RWPE2 (cell line): ENCODE results near the gene ST8SIA2.

Experiments
- ATAC-seq: fragments of 200-7000 bp; cut with Tn5 transposase; 3 replicates; pipeline ENCODE4 v1.9.1; 2021; ENCODE audit warnings: low read depth
- DNase-seq: peaks from one replicate; pipeline ENCODE4 v3.0.0-alpha.2; 2020; ENCODE audit warnings: low spot score
- H3K27ac ChIP-seq: fragments of 450-650 bp; 2 replicates; pipeline ENCODE4 v1.5.1; 2017; ENCODE audit warnings: mild to moderate bottlenecking; ENCODE audit not compliant: poor library complexity, severe bottlenecking
- H3K27me3 ChIP-seq: fragments of 250-450 bp; sonication (Bioruptor Pico); 2 replicates; pipeline ENCODE4 v1.5.1; 2021; ENCODE audit warnings: mild to moderate bottlenecking, moderate library complexity; ENCODE audit not compliant: insufficient read depth, poor library complexity, severe bottlenecking
- H3K36me3 ChIP-seq: fragments of 250-450 bp; sonication (Bioruptor Pico); 2 replicates; pipeline ENCODE4 v1.5.1; 2020; ENCODE audit warnings: low read depth, mild to moderate bottlenecking, moderate library complexity
- H3K4me1 ChIP-seq: fragments of 250-450 bp; sonication (Bioruptor Pico); 2 replicates; pipeline ENCODE4 v1.5.1; 2021; ENCODE audit warnings: mild to moderate bottlenecking, moderate library complexity; ENCODE audit not compliant: insufficient read depth, poor library complexity, severe bottlenecking
- H3K4me3 ChIP-seq: fragments of 250-450 bp; sonication (Bioruptor Pico); 2 replicates; pipeline ENCODE4 v1.5.1; 2021; ENCODE audit warnings: mild to moderate bottlenecking, moderate library complexity; ENCODE audit not compliant: severe bottlenecking
- H3K9me3 ChIP-seq: fragments of 250-450 bp; sonication (Bioruptor Pico); 2 replicates; pipeline ENCODE4 v1.5.1; 2021; ENCODE audit warnings: mild to moderate bottlenecking, moderate library complexity; ENCODE audit not compliant: severe bottlenecking
- CTCF ChIP-seq: fragments of 450-650 bp; IDR thresholded peaks from one replicate; pipeline ENCODE4 v1.5.1; 2017; ENCODE audit warnings: mild to moderate bottlenecking, moderate library complexity; ENCODE audit not compliant: poor library complexity, severe bottlenecking

The ST8SIA2 gene

GRCh38 chr15:92460023-92460422, 66.3 kb downstream of the ST8SIA2 start:
- Histone ChIP-seq H3K4me1 (no peaks in the 10 kb centered on the region), H3K9me3 (no peaks in the 10 kb centered on the region), H3K27ac (no peak overlapping the region), H3K4me3 (no peak overlapping the region), H3K36me3 (no peaks in the 10 kb centered on the region), H3K27me3 (peaks cover 37% of the 10 kb centered on the region)
- ATAC-seq = no peak
- DNase-seq = peak; percentile 38
- no peak for TF ChIP-seq CTCF

- Histone ChIP-seq H3K9me3 (no peaks in the 10 kb centered on the region), H3K27ac (no peak overlapping the region), H3K27me3 (peaks cover 14% of the 10 kb centered on the region), H3K36me3 (no peaks in the 10 kb centered on the region), H3K4me3 (no peak overlapping the region), H3K4me1 (no peaks in the 10 kb centered on the region)
- ATAC-seq = no peak
- DNase-seq = no peak
- TF ChIP-seq CTCF = no peak
Measured at GRCh38 chr15:92462424-92463125, 68.9 kb downstream of the ST8SIA2 start.

GRCh38 chr15:92463352-92463751, 69.7 kb downstream of the ST8SIA2 start:
- Histone ChIP-seq H3K27ac (no peak overlapping the region), H3K36me3 (no peaks in the 10 kb centered on the region), H3K4me1 (no peaks in the 10 kb centered on the region), H3K9me3 (no peaks in the 10 kb centered on the region), H3K4me3 (no peak overlapping the region), H3K27me3 (peaks cover 12% of the 10 kb centered on the region)
- DNase-seq (no peak), ATAC-seq (no peak)
- no peak for TF ChIP-seq CTCF

- DNase-seq (no peak), ATAC-seq (no peak)
- no peak for TF ChIP-seq CTCF
- no peaks in the 10 kb centered on the region for H3K36me3 ChIP-seq
- H3K27ac ChIP-seq = no peak overlapping the region
- H3K27me3 ChIP-seq = peaks cover 15% of the 10 kb centered on the region
- H3K4me1 ChIP-seq = no peaks in the 10 kb centered on the region
- no peak overlapping the region for H3K4me3 ChIP-seq
- H3K9me3 ChIP-seq = no peaks in the 10 kb centered on the region
Measured at GRCh38 chr15:92463826-92464225, 70.1 kb downstream of the ST8SIA2 start.

- no peak for DNase-seq
- Histone ChIP-seq H3K4me1 (no peaks in the 10 kb centered on the region), H3K4me3 (no peak overlapping the region), H3K27ac (no peak overlapping the region), H3K27me3 (peaks cover 10% of the 10 kb centered on the region), H3K9me3 (no peaks in the 10 kb centered on the region), H3K36me3 (no peaks in the 10 kb centered on the region)
- no peak for TF ChIP-seq CTCF
- no peak for ATAC-seq
Measured at GRCh38 chr15:92466834-92467233, 73.2 kb downstream of the ST8SIA2 start.
